Kidney (tissue), 14 donors: ENCODE results near the gene TNPO2. TPM values are rescaled to one million over a fixed set of nuclear protein-coding genes. Genes with fewer than 3 reads are reported as not detected.

ENCODE experiments used
- DNase-seq, 5 donors: peaks; one replicate each; pipeline ENCODE4 v3.0.0-alpha.2; 2013 to 2020
- FAIRE-seq: peaks from 2 replicates; lab custom pipeline; 2012; peaks lifted over from hg19 to GRCh38; lab: Jason Lieb, UNC
- H3K27ac ChIP-seq, 2 donors: one replicate each; pipeline ENCODE4 v1.7.0; 2013; ENCODE audit warnings: low read depth in 2 of 2, low read length in 2 of 2, inconsistent platforms in 1 of 2
- H3K27me3 ChIP-seq: one replicate; pipeline ENCODE4 v1.7.1; 2013; ENCODE audit warnings: low read length, inconsistent platforms; ENCODE audit not compliant: control insufficient read depth, insufficient read depth
- H3K36me3 ChIP-seq, 3 donors: one replicate each; pipeline versions ENCODE4 v1.7.0 to v1.7.1; 2013; ENCODE audit warnings: low read length in 3 of 3, control low read depth in 1 of 3, inconsistent platforms in 1 of 3; ENCODE audit not compliant: insufficient read depth in 3 of 3, control insufficient read depth in 2 of 3
- H3K4me1 ChIP-seq, 3 donors: one replicate each; pipeline versions ENCODE4 v1.7.0 to v1.7.1; 2013; ENCODE audit warnings: low read length in 3 of 3, inconsistent platforms in 1 of 3, low read depth in 1 of 3; ENCODE audit not compliant: control insufficient read depth in 2 of 3, insufficient read depth in 2 of 3
- H3K4me3 ChIP-seq, 3 donors: one replicate each; pipeline versions ENCODE4 v1.7.0 to v1.8.1; 2013; ENCODE audit warnings: low read length in 3 of 3, control low read depth in 1 of 3, inconsistent platforms in 1 of 3
- H3K9ac ChIP-seq, 3 donors: one replicate each; pipeline versions ENCODE4 v1.7.0 to v1.7.1; 2013; ENCODE audit warnings: low read length in 3 of 3, control low read depth in 1 of 3, inconsistent platforms in 1 of 3
- H3K9me3 ChIP-seq, 3 donors: one replicate each; pipeline versions ENCODE4 v1.7.0 to v1.7.1; 2013; ENCODE audit warnings: low read length in 3 of 3, control low read depth in 1 of 3, inconsistent platforms in 1 of 3; ENCODE audit not compliant: control insufficient read depth in 2 of 3, insufficient read depth in 1 of 3
- CTCF ChIP-seq: IDR thresholded peaks from 3 replicates; pipeline ENCODE4 v1.5.1; 2012; ENCODE audit warnings: mild to moderate bottlenecking, moderate library complexity, borderline replicate concordance; ENCODE audit not compliant: insufficient read depth; ENCODE audit errors: extremely low read depth
- intact Hi-C: fragments of 100-400 bp; cut with DNase I; formaldehyde crosslinking; loops from one replicate; pipeline ENCODE4 v1.11.1; 2022
- polyA plus RNA-seq: library from polyadenylated mRNA; stranded (reverse); fragments of 350-450 nt; fragmentation: Illumina TruSeq; extraction: RNeasy Lipid Tissue Mini Kit (QIAGEN cat#74804); gene quantifications from one replicate; pipeline ENCODE4 v1.2.3, GENCODE V29; 2014; ENCODE audit warnings: low read depth, low replicate concordance; ENCODE audit not compliant: insufficient read depth
- total RNA-seq: library from RNA; stranded (reverse); fragmentation: NEBNext Ultra II Directional; extraction: Animal tissue kit (Norgen Biotek cat#: 25700); gene quantifications from one replicate; pipeline ENCODE4 v1.2.1, GENCODE V29; 2021
- donor health status: control.
- donor health status: control.
- donor health status: control.
- donor health status: control.
- donor health status: control.
- donor health status: DM: yes; HTN: yes; CAD: no.
- donor health status: Normal renal cell carcinoma (clear cell type).

The TNPO2 gene
- total and polyA plus RNA-seq, 2 donors from 2014 or later: 20.5 to 62.7 TPM

GRCh38 chr19:12711187-12711586 lies 12.5 kb downstream of the TNPO2 start:
- H3K36me3 ChIP-seq: peaks cover 9 to 48% (median 26%) of the 10 kb centered on the region in 3 donors
- no peak overlapping the region for H3K9ac ChIP-seq
- no peaks in the 10 kb centered on the region for H3K9me3 ChIP-seq
- intact Hi-C loops: no loop called here
- no peak for FAIRE-seq
- no peaks in the 10 kb centered on the region for H3K27me3 ChIP-seq
- DNase-seq: no peak
- no peak for TF ChIP-seq CTCF
- H3K27ac ChIP-seq: no peak overlapping the region
- H3K4me1 ChIP-seq: no peaks in the 10 kb centered on the region
- H3K4me3 ChIP-seq: no peak overlapping the region

- Histone ChIP-seq H3K4me1 (no peaks in the 10 kb centered on the region), H3K9ac (no peak overlapping the region), H3K27me3 (no peaks in the 10 kb centered on the region), H3K9me3 (no peaks in the 10 kb centered on the region), H3K36me3 (peaks cover 7 to 49% (median 29%) of the 10 kb centered on the region in 3 donors), H3K27ac (no peak overlapping the region), H3K4me3 (no peak overlapping the region)
- intact Hi-C loops: no loop called here
- DNase-seq (no peak), FAIRE-seq (no peak)
- TF ChIP-seq CTCF: no peak
Measured at GRCh38 chr19:12708641-12709040, 15.1 kb downstream of the TNPO2 start.

GRCh38 chr19:12706332-12706718 lies 17.4 kb downstream of the TNPO2 start:
- no peak overlapping the region for H3K9ac ChIP-seq
- intact Hi-C loops: no loop called here
- H3K9me3 ChIP-seq: no peaks in the 10 kb centered on the region
- TF ChIP-seq CTCF: no peak
- H3K27ac ChIP-seq: no peak overlapping the region
- FAIRE-seq (no peak), DNase-seq (no peak)
- H3K36me3 ChIP-seq: peaks cover 4 to 63% (median 31%) of the 10 kb centered on the region in 3 donors
- H3K27me3 ChIP-seq: no peaks in the 10 kb centered on the region
- no peak overlapping the region for H3K4me3 ChIP-seq
- no peaks in the 10 kb centered on the region for H3K4me1 ChIP-seq

- H3K36me3 ChIP-seq: peaks cover 4 to 63% (median 28%) of the 10 kb centered on the region in 3 donors
- no peak for DNase-seq
- H3K27me3 ChIP-seq: no peaks in the 10 kb centered on the region
Measured at GRCh38 chr19:12705654-12706331, 17.9 kb downstream of the TNPO2 start.

More at GRCh38 chr19:12705654-12706331, 17.9 kb downstream of the TNPO2 start:
- Histone ChIP-seq H3K4me3 (no peak overlapping the region), H3K9me3 (no peaks in the 10 kb centered on the region), H3K4me1 (no peaks in the 10 kb centered on the region), H3K9ac (no peak overlapping the region), H3K27ac (no peak overlapping the region)
- no peak for FAIRE-seq
- no peak for TF ChIP-seq CTCF
- intact Hi-C loops: no loop called here
